SU-DHL-6 (cell line): Measurements from ENCODE around the gene ATF6.

Experiments used
- H2AFZ ChIP-seq: fragments of 200-600 bp; sonication (generic); 2 replicates; pipeline ENCODE4 v1.6.1; 2014; ENCODE audit warnings: low read depth, mild to moderate bottlenecking, moderate library complexity, mixed read lengths, antibody characterized with exemption, low read length; ENCODE audit not compliant: severe bottlenecking
- H3F3A ChIP-seq: fragments of 200-600 bp; shearing (Covaris generic); 2 replicates; pipeline ENCODE4 v1.6.0; 2016; ENCODE audit warnings: antibody characterized with exemption, mild to moderate bottlenecking; ENCODE audit not compliant: insufficient read depth
- H3K27ac ChIP-seq: fragments of 200-600 bp; sonication (generic); 2 replicates; pipeline ENCODE4 v1.5.1; 2016; ENCODE audit warnings: low read depth, mild to moderate bottlenecking, low read length, moderate library complexity, mixed read lengths
- H3K27me3 ChIP-seq: fragments of 200-600 bp; sonication (generic), shearing (Covaris generic); 2 replicates; pipeline ENCODE4 v1.6.0; 2014; ENCODE audit warnings: mild to moderate bottlenecking, low read length
- H3K36me3 ChIP-seq: fragments of 200-600 bp; sonication (generic); 2 replicates; pipeline ENCODE4 v1.6.1; 2014; ENCODE audit warnings: mild to moderate bottlenecking, low read length, mixed read lengths
- H3K4me2 ChIP-seq: fragments of 300-600, 200-600 bp; shearing (Covaris generic), sonication (generic); 2 replicates; pipeline ENCODE4 v1.6.0; 2014; ENCODE audit warnings: low read length, low read depth, mild to moderate bottlenecking; ENCODE audit not compliant: poor library complexity, severe bottlenecking
- H3K4me3 ChIP-seq: fragments of 200-600 bp; sonication (generic); 2 replicates; pipeline ENCODE4 v1.5.1; 2014; ENCODE audit warnings: antibody characterized with exemption, low read length, mild to moderate bottlenecking, mixed read lengths; ENCODE audit not compliant: insufficient read depth, poor library complexity, severe bottlenecking
- H3K79me2 ChIP-seq: fragments of 200-600 bp; sonication (generic); 2 replicates; pipeline ENCODE4 v1.6.1; 2014; ENCODE audit warnings: mild to moderate bottlenecking, low read length, moderate library complexity; ENCODE audit not compliant: insufficient read depth
- H3K9ac ChIP-seq: fragments of 200-600 bp; sonication (generic); 2 replicates; pipeline ENCODE4 v1.7.0; 2014; ENCODE audit warnings: mild to moderate bottlenecking, low read length
- H3K9me2 ChIP-seq: fragments of 200-600 bp; sonication (generic); replicated peaks from 2 replicates; pipeline ENCODE4 v1.6.1; 2014; ENCODE audit warnings: low read length; ENCODE audit not compliant: insufficient read depth
- H3K9me3 ChIP-seq: fragments of 200-600 bp; sonication (generic); 2 replicates; pipeline ENCODE4 v1.6.1; 2014; ENCODE audit warnings: low read length, mixed read lengths; ENCODE audit not compliant: insufficient read depth
- H4K20me1 ChIP-seq: fragments of 200-600 bp; sonication (generic); 2 replicates; pipeline ENCODE4 v1.6.1; 2014; ENCODE audit warnings: low read depth, mild to moderate bottlenecking, antibody characterized with exemption, low read length, moderate library complexity, mixed read lengths
- EZH2phosphoT487 ChIP-seq: fragments of 200-600 bp; sonication (generic), shearing (Covaris generic); conservative IDR thresholded peaks from 2 replicates; pipeline ENCODE4 v1.6.1; 2018; ENCODE audit warnings: mild to moderate bottlenecking, antibody characterized with exemption, low read length, moderate library complexity, mixed read lengths
- TF ChIP-seq, protein P1 (sequence below): fragments of 200-600 bp; sonication (generic); IDR thresholded peaks from one replicate; pipeline ENCODE4 v1.5.1; 2017; ENCODE audit warnings: antibody characterized with exemption, mild to moderate bottlenecking, low read length, moderate library complexity; ENCODE audit not compliant: insufficient read depth, poor library complexity, severe bottlenecking

Gene ATF6

DNA sequence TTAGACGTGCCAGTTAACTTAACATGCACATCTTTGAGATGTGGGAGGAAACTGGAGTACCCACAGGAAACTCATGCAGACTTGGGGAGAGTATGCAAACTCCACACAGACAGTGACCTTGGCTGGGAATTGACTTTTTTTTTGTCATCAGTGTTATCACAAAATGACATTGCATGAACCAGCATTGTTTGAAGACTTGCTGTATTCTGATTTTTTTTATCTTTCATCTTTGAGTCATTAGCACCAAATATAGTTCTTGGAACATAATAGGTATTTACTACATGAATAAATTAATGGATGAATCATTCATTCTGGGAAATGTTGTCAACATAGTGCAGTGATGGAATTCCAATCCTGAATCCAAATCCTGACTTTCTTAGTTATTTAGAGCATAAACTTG lies 77.0 kb downstream of the ATF6 start:
- Histone ChIP-seq H3K4me3 (no peak overlapping the region), H3K36me3 (peaks cover 22% of the 10 kb centered on the region), H3F3A (no peaks in the 10 kb centered on the region), H3K9me3 (no peaks in the 10 kb centered on the region), H3K79me2 (no peaks in the 10 kb centered on the region), H3K27ac (no peak overlapping the region), H3K27me3 (no peaks in the 10 kb centered on the region), H3K9ac (no peak overlapping the region), H2AFZ (no peak overlapping the region), H4K20me1 (no peaks in the 10 kb centered on the region), H3K9me2 (no peaks in the 10 kb centered on the region), H3K4me2 (no peak overlapping the region)
- TF ChIP-seq EZH2phosphoT487, result no peak
- TF ChIP-seq, protein P1, sequence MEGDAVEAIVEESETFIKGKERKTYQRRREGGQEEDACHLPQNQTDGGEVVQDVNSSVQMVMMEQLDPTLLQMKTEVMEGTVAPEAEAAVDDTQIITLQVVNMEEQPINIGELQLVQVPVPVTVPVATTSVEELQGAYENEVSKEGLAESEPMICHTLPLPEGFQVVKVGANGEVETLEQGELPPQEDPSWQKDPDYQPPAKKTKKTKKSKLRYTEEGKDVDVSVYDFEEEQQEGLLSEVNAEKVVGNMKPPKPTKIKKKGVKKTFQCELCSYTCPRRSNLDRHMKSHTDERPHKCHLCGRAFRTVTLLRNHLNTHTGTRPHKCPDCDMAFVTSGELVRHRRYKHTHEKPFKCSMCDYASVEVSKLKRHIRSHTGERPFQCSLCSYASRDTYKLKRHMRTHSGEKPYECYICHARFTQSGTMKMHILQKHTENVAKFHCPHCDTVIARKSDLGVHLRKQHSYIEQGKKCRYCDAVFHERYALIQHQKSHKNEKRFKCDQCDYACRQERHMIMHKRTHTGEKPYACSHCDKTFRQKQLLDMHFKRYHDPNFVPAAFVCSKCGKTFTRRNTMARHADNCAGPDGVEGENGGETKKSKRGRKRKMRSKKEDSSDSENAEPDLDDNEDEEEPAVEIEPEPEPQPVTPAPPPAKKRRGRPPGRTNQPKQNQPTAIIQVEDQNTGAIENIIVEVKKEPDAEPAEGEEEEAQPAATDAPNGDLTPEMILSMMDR, result no peak

DNA sequence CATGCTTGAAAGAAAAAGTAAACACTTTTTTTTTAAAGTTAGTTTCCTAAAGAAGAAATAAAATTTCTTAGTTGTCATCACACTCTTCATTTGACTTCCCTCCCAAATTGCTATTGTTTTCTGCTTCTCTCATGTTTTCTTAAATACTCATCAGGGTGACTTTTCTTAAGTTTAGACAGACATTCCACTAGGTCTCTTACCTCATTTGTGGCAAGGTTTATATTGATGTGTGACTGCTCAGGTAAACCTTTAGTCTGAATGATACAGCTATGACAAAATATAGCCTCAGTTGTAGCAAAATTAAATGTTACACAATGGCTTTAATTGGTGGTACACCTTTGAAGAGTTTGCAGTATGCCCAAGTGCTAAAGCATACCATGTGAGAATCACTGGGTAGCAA lies 78.6 kb downstream of the ATF6 start:
- H3K9me3 ChIP-seq, result no peaks in the 10 kb centered on the region
- no peak overlapping the region for H2AFZ ChIP-seq
- H3K9me2 ChIP-seq, result no peaks in the 10 kb centered on the region
- no peaks in the 10 kb centered on the region for H4K20me1 ChIP-seq
- H3K27ac ChIP-seq, result no peak overlapping the region
- H3F3A ChIP-seq, result no peaks in the 10 kb centered on the region
- no peak overlapping the region for H3K4me2 ChIP-seq
- TF ChIP-seq, protein P1, result no peak
- TF ChIP-seq EZH2phosphoT487, result no peak
- H3K79me2 ChIP-seq, result no peaks in the 10 kb centered on the region
- H3K4me3 ChIP-seq, result no peak overlapping the region
- H3K27me3 ChIP-seq, result no peaks in the 10 kb centered on the region
- no peak overlapping the region for H3K9ac ChIP-seq
- peaks cover 22% of the 10 kb centered on the region for H3K36me3 ChIP-seq

DNA sequence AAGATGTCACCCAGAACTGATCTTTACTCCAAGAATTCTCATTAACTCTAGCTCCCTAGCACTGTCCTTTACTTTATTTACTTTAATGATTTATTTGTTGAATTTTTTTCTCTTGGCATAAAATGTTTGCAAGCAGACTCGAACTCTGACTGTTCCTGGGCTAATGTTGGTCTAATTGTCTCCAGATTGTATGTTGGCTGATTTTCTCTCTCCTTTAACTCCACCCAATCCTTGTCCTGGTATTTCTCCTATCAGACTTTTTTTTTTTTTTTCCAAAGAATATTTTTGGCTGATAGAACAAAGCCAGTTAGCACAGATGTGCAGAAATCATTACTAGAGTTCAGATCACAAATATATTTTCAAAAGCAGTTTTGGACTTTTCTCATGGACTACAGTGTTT lies 82.6 kb downstream of the ATF6 start:
- Histone ChIP-seq H3K4me2 (no peak overlapping the region), H3K4me3 (no peak overlapping the region), H3K9me2 (no peaks in the 10 kb centered on the region), H3K27ac (no peak overlapping the region), H3K36me3 (peaks cover 24% of the 10 kb centered on the region), H3F3A (no peaks in the 10 kb centered on the region), H4K20me1 (no peaks in the 10 kb centered on the region), H3K79me2 (no peaks in the 10 kb centered on the region), H3K9ac (no peak overlapping the region), H3K27me3 (no peaks in the 10 kb centered on the region), H2AFZ (no peak overlapping the region), H3K9me3 (no peaks in the 10 kb centered on the region)
- TF ChIP-seq EZH2phosphoT487, result no peak
- TF ChIP-seq, protein P1, result no peak
